ENCODE results near the gene OSGIN1.

Gene OSGIN1

DNA sequence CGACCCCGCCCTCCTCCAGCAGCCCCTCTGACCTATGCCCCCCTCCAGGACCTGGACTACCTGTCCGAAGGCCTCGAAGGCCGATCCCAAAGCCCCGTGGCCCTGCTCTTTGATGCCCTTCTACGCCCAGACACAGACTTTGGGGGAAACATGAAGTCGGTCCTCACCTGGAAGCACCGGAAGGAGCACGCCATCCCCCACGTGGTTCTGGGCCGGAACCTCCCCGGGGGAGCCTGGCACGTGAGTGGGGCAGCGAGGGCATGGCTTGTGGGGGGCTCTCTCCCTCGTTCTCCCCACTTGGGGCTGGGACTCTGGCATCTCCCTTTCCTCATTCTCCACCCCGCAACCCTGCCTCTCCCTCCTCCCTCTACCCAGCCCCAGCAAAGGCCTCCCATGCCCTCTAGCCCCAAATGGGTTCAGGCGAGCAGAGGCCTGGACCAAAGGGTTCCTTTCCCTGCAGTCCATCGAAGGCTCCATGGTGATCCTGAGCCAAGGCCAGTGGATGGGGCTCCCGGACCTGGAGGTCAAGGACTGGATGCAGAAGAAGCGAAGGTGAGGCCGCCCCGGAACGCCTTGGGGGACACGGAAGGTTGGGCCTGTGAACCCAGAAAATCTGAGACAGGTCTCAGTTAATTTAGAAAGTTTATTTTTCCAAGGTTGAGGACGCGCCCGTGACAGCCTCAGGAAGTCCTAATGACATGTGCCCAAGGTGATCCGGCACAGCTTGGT lies 7.6 kb downstream of the OSGIN1 start:
- DNase-seq (ENCODE audit: low spot score) = no peak
- in situ Hi-C loops (cut with MboI; ENCODE audit: low pct_unique_long_range_greater_than_20kb, low sequenced_read_pairs, unreplicated experiment) = loop anchor here (25.0 kb wide), 1 partner anchor 102 kb away; no protein-coding TSS in a partner anchor
- no peak for TF ChIP-seq CTCF (IDR thresholded peaks at IDR 0.05; ENCODE audit: extremely low read depth, insufficient read depth, missing control alignments)

GRCh38 chr16:83961591-83961990 lies 8.6 kb downstream of the OSGIN1 start:
- TF ChIP-seq CTCF (IDR thresholded peaks at IDR 0.05; ENCODE audit: extremely low read depth, insufficient read depth, missing control alignments) = no peak
- in situ Hi-C loops (cut with MboI; ENCODE audit: low pct_unique_long_range_greater_than_20kb, low sequenced_read_pairs, unreplicated experiment) = loop anchor here (25.0 kb wide), 1 partner anchor 101 kb away; no protein-coding TSS in a partner anchor
- DNase-seq (ENCODE audit: low spot score) = no peak

GRCh38 chr16:83963277-83964119 lies 10.5 kb downstream of the OSGIN1 start:
- TF ChIP-seq CTCF (IDR thresholded peaks at IDR 0.05; ENCODE audit: extremely low read depth, insufficient read depth, missing control alignments) = no peak
- in situ Hi-C loops (cut with MboI; ENCODE audit: low pct_unique_long_range_greater_than_20kb, low sequenced_read_pairs, unreplicated experiment) = loop anchor here (25.0 kb wide), 1 partner anchor 99 kb away; no protein-coding TSS in a partner anchor

DNA sequence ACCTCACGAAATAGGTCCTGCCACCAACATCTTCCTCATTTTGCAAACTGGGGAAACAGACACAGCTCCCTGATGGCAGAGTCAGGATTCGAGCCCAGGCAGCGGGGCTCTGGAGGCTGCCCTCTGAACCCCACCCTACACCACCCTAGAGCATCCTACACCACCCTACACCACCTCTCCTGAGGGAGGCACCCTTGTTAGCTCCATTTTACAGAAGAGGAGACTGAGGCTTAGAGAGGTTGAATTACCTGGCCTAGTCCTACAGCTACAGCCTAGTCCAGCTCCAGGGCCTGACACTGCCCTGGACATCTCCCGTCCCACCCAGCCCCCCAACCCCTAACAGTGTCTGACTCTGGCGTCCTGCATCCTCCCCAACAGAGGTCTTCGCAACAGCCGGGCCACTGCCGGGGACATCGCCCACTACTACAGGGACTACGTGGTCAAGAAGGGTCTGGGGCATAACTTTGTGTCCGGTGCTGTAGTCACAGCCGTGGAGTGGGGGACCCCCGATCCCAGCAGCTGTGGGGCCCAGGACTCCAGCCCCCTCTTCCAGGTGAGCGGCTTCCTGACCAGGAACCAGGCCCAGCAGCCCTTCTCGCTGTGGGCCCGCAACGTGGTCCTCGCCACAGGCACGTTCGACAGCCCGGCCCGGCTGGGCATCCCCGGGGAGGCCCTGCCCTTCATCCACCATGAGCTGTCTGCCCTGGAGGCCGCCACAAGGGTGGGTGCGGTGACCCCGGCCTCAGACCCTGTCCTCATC lies 11.8 kb downstream of the OSGIN1 start:
- TF ChIP-seq CTCF (IDR thresholded peaks at IDR 0.05; ENCODE audit: extremely low read depth, insufficient read depth, missing control alignments) = no peak
- in situ Hi-C loops (cut with MboI; ENCODE audit: low pct_unique_long_range_greater_than_20kb, low sequenced_read_pairs, unreplicated experiment) = loop anchor here (25.0 kb wide), 1 partner anchor 97 kb away; no protein-coding TSS in a partner anchor
- no peak for DNase-seq (ENCODE audit: low spot score)

More at GRCh38 chr16:83963277-83964119, 10.5 kb downstream of the OSGIN1 start:
- no peak for DNase-seq (ENCODE audit: low spot score)

DNA sequence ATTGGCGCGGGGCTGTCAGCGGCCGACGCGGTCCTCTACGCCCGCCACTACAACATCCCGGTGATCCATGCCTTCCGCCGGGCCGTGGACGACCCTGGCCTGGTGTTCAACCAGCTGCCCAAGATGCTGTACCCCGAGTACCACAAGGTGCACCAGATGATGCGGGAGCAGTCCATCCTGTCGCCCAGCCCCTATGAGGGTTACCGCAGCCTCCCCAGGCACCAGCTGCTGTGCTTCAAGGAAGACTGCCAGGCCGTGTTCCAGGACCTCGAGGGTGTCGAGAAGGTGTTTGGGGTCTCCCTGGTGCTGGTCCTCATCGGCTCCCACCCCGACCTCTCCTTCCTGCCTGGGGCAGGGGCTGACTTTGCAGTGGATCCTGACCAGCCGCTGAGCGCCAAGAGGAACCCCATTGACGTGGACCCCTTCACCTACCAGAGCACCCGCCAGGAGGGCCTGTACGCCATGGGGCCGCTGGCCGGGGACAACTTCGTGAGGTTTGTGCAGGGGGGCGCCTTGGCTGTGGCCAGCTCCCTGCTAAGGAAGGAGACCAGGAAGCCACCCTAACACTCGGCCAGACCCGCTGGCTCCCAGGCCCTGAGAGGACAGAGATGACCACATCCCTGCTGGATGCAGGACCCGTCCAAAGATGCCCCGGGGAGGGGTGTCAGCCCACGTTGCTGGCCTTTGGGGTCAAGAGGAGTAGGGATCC lies 12.6 kb downstream of the OSGIN1 start:
- no peak for TF ChIP-seq CTCF (IDR thresholded peaks at IDR 0.05; ENCODE audit: extremely low read depth, insufficient read depth, missing control alignments)
- in situ Hi-C loops (cut with MboI; ENCODE audit: low pct_unique_long_range_greater_than_20kb, low sequenced_read_pairs, unreplicated experiment) = loop anchor here (25.0 kb wide), 1 partner anchor 97 kb away; no protein-coding TSS in a partner anchor
- no peak for DNase-seq (ENCODE audit: low spot score)

Data from GM13977 (cell line).